ENCODE results near the gene CACNA1H. TPM values are rescaled to one million over a fixed set of nuclear protein-coding genes. Genes with fewer than 3 reads are reported as not detected.
"Not testable (repeated sequence)": the region's sequence is repeated elsewhere in the genome, so short reads cannot be mapped to it uniquely, and the experiment has no call there.

CACNA1H gene
- total RNA-seq, 3 donors from 2014 or later (not counting 1 experiment from before 2014, with no cell fraction given) = 1.1 to 1.5 (median 1.3) TPM

GRCh38 chr16:1245452-1246020, 92.6 kb downstream of the CACNA1H start:
- no peak for TF ChIP-seq CTCF (IDR thresholded peaks at IDR 0.05)
- Mint-ChIP-seq H3K27ac (peak overlapping the region; percentile 31 to 87), H3K36me3 (no peaks in the 10 kb centered on the region), H3K9me3 (no peaks in the 10 kb centered on the region), H3K27me3 (ENCODE audit: low read depth in 2 of 2) (no peaks in the 10 kb centered on the region), H3K4me3 (peak overlapping the region; percentile 32), H3K4me1 (peaks cover 8 to 9% of the 10 kb centered on the region in 2 donors)
- Histone ChIP-seq H3K36me3 (ENCODE audit: control insufficient read depth, insufficient read depth, low read length) (no peaks in the 10 kb centered on the region), H3K9me3 (ENCODE audit: control insufficient read depth, insufficient read depth, low read length) (no peaks in the 10 kb centered on the region), H3K27me3 (ENCODE audit: control insufficient read depth, insufficient read depth, low read length) (no peaks in the 10 kb centered on the region), H3K4me1 (ENCODE audit: control insufficient read depth, insufficient read depth, low read length) (peaks cover 23% of the 10 kb centered on the region), H3K4me3 (ENCODE audit: low read length) (no peak overlapping the region), H3K27ac (ENCODE audit: low read length) (no peak overlapping the region)
- 18% methylated on average over 21 of the region's 22 CpGs for WGBS (ENCODE audit: insufficient coverage)
- ATAC-seq (no peak), DNase-seq (no peak)
- intact Hi-C loops (cut with micrococcal nuclease) = no loop called here

GRCh38 chr16:1247903-1248537, 95.1 kb downstream of the CACNA1H start:
- ATAC-seq; H3K4me3 ChIP-seq (ENCODE audit: low read length); H3K36me3 ChIP-seq (ENCODE audit: control insufficient read depth, insufficient read depth, low read length); intact Hi-C loops (cut with micrococcal nuclease); H3K4me3 Mint-ChIP-seq; H3K27ac Mint-ChIP-seq; H3K27me3 ChIP-seq (ENCODE audit: control insufficient read depth, insufficient read depth, low read length); H3K9me3 Mint-ChIP-seq; H3K4me1 Mint-ChIP-seq; H3K27me3 Mint-ChIP-seq (ENCODE audit: low read depth in 2 of 2); DNase-seq; H3K36me3 Mint-ChIP-seq; H3K9me3 ChIP-seq (ENCODE audit: control insufficient read depth, insufficient read depth, low read length); H3K27ac ChIP-seq (ENCODE audit: low read length): not testable (repeated sequence)
- peaks cover 23% of the 10 kb centered on the region for H3K4me1 ChIP-seq (ENCODE audit: control insufficient read depth, insufficient read depth, low read length)
- 87% methylated on average over 14 of the region's 14 CpGs for WGBS (ENCODE audit: insufficient coverage)

GRCh38 chr16:1249031-1249755, 96.3 kb downstream of the CACNA1H start:
- H3K36me3 ChIP-seq (ENCODE audit: control insufficient read depth, insufficient read depth, low read length); H3K36me3 Mint-ChIP-seq; H3K9me3 ChIP-seq (ENCODE audit: control insufficient read depth, insufficient read depth, low read length); H3K9me3 Mint-ChIP-seq; H3K4me3 Mint-ChIP-seq; H3K27me3 ChIP-seq (ENCODE audit: control insufficient read depth, insufficient read depth, low read length); H3K4me1 Mint-ChIP-seq; H3K4me3 ChIP-seq (ENCODE audit: low read length); H3K27ac ChIP-seq (ENCODE audit: low read length); H3K27me3 Mint-ChIP-seq (ENCODE audit: low read depth in 2 of 2); H3K27ac Mint-ChIP-seq; DNase-seq; intact Hi-C loops (cut with micrococcal nuclease): not testable (repeated sequence)
- H3K4me1 ChIP-seq (ENCODE audit: control insufficient read depth, insufficient read depth, low read length) = peaks cover 20% of the 10 kb centered on the region
- peak; percentile 75 to 89 (median 82) for ATAC-seq
- WGBS (ENCODE audit: insufficient coverage) = no CpG with 5 or more reads among the region's 43 CpGs

DNA sequence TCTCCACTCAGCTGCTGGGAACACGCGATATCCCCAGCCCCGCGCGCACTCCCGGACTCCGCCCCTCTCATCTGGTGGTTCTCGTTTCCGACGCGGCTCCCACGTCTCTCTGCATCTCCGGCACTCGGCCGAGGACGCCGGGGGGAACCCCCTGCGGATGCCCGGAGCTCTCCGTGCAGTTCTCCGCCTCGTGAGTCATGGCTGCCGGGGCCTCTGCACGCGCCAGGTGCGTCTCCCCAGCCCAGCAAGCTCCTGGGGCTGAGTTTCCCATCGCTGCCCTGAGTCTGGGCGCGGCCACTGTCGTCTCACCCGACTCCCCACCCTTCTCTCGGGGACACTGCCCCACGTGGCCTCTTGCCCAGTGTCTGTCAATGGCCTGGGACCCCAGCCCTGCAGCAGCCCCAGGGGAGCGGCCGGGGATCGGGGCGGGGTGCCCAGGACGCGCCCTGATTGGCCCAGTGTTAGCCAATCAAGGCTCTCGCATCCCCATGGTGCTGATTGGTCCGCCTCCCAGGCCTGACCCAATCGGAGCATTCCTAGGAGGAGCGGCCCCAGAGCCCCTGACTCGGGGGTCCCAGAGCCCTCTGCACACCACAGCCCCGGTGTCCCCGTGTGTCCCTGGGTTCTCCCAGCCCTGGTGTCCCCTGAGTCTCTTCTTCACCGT, 100.9 kb downstream of the CACNA1H start:
- H3K36me3 ChIP-seq (ENCODE audit: control insufficient read depth, insufficient read depth, low read length); H3K4me3 Mint-ChIP-seq; H3K27ac Mint-ChIP-seq; H3K27me3 ChIP-seq (ENCODE audit: control insufficient read depth, insufficient read depth, low read length); H3K27ac ChIP-seq (ENCODE audit: low read length); H3K27me3 Mint-ChIP-seq (ENCODE audit: low read depth in 2 of 2); H3K9me3 Mint-ChIP-seq; H3K4me1 Mint-ChIP-seq; DNase-seq; H3K4me3 ChIP-seq (ENCODE audit: low read length); H3K36me3 Mint-ChIP-seq; intact Hi-C loops (cut with micrococcal nuclease); H3K4me1 ChIP-seq (ENCODE audit: control insufficient read depth, insufficient read depth, low read length); H3K9me3 ChIP-seq (ENCODE audit: control insufficient read depth, insufficient read depth, low read length): not testable (repeated sequence)
- WGBS (ENCODE audit: insufficient coverage) = no CpG with 5 or more reads among the region's 47 CpGs
- peak in 1 of 3 donors; percentile 18 for ATAC-seq

- H3K4me3 Mint-ChIP-seq, H3K36me3 Mint-ChIP-seq: not testable (repeated sequence)
Observed at GRCh38 chr16:1254821-1255220, 101.9 kb downstream of the CACNA1H start.

GRCh38 chr16:1255276-1256122, 102.6 kb downstream of the CACNA1H start, which contains the start of gene TPSD1:
Gene TPSD1, plus strand, starts transcription at chr16:1256069. Its CDS starts 212 bp downstream, at chr16:1256281.
- ATAC-seq; H3K27ac Mint-ChIP-seq; H3K4me1 Mint-ChIP-seq; H3K9me3 ChIP-seq (ENCODE audit: control insufficient read depth, insufficient read depth, low read length); H3K36me3 ChIP-seq (ENCODE audit: control insufficient read depth, insufficient read depth, low read length); H3K27ac ChIP-seq (ENCODE audit: low read length); H3K4me1 ChIP-seq (ENCODE audit: control insufficient read depth, insufficient read depth, low read length); intact Hi-C loops (cut with micrococcal nuclease); H3K9me3 Mint-ChIP-seq; H3K4me3 Mint-ChIP-seq; DNase-seq; H3K27me3 Mint-ChIP-seq (ENCODE audit: low read depth in 2 of 2); H3K36me3 Mint-ChIP-seq; H3K4me3 ChIP-seq (ENCODE audit: low read length): not testable (repeated sequence)
- H3K27me3 ChIP-seq (ENCODE audit: control insufficient read depth, insufficient read depth, low read length) = peaks cover 13% of the 10 kb centered on the region
- 67% methylated on average over 21 of the region's 26 CpGs for WGBS (ENCODE audit: insufficient coverage)

More at GRCh38 chr16:1254821-1255220, 101.9 kb downstream of the CACNA1H start:
- H3K4me3 ChIP-seq (ENCODE audit: low read length); H3K27me3 Mint-ChIP-seq (ENCODE audit: low read depth in 2 of 2); DNase-seq; H3K4me1 Mint-ChIP-seq; H3K27me3 ChIP-seq (ENCODE audit: control insufficient read depth, insufficient read depth, low read length); H3K9me3 ChIP-seq (ENCODE audit: control insufficient read depth, insufficient read depth, low read length); H3K4me1 ChIP-seq (ENCODE audit: control insufficient read depth, insufficient read depth, low read length); H3K27ac Mint-ChIP-seq; H3K9me3 Mint-ChIP-seq; intact Hi-C loops (cut with micrococcal nuclease); ATAC-seq; H3K27ac ChIP-seq (ENCODE audit: low read length); H3K36me3 ChIP-seq (ENCODE audit: control insufficient read depth, insufficient read depth, low read length): not testable (repeated sequence)
- WGBS (ENCODE audit: insufficient coverage) = 78% methylated on average over 3 of the region's 3 CpGs

Measured in natural killer cell (primary cell).